Retinal pigment epithelial cell (primary cell): ENCODE data around the gene SMAD9.
A peak's percentile ranks its signal among the peaks of the same experiment; 100 is the strongest.

ENCODE experiments used
- DNase-seq: peaks from one replicate; pipeline ENCODE4 v3.0.0-alpha.2; 2010; ENCODE audit warnings: low read depth
- H3K4me3 ChIP-seq: 2 replicates; pipeline ENCODE4 v1.5.1; 2011; ENCODE audit warnings: mild to moderate bottlenecking, low read length, control low read depth, moderate library complexity
- CTCF ChIP-seq: conservative IDR thresholded peaks from 2 replicates; pipeline ENCODE4 v1.5.1; 2011; ENCODE audit warnings: low read depth, low read length, control low read depth, inconsistent platforms

SMAD9 gene

GRCh38 chr13:36866232-36866631 lies 53.8 kb downstream of the SMAD9 start:
- no peak for TF ChIP-seq CTCF
- DNase-seq: no peak
- H3K4me3 ChIP-seq: no peak overlapping the region

- DNase-seq: no peak
- no peak for TF ChIP-seq CTCF
- no peak overlapping the region for H3K4me3 ChIP-seq
These were observed 54.8 kb downstream of the SMAD9 start for GRCh38 chr13:36865265-36865664.

GRCh38 chr13:36862722-36863121 lies 57.3 kb downstream of the SMAD9 start:
- no peak for TF ChIP-seq CTCF
- no peak for DNase-seq
- no peak overlapping the region for H3K4me3 ChIP-seq

- H3K4me3 ChIP-seq: no peak overlapping the region
- no peak for TF ChIP-seq CTCF
- no peak for DNase-seq
These were observed 57.9 kb downstream of the SMAD9 start for GRCh38 chr13:36862002-36862685.

- no peak overlapping the region for H3K4me3 ChIP-seq
- DNase-seq: no peak
- TF ChIP-seq CTCF: no peak
These were observed 60.8 kb downstream of the SMAD9 start for GRCh38 chr13:36859259-36859658.

- peak; percentile 10 for DNase-seq
- peak; percentile 62 for TF ChIP-seq CTCF
- no peak overlapping the region for H3K4me3 ChIP-seq
These were observed 61.7 kb downstream of the SMAD9 start for GRCh38 chr13:36858290-36858689.

GRCh38 chr13:36857253-36857652 lies 62.8 kb downstream of the SMAD9 start:
- no peak overlapping the region for H3K4me3 ChIP-seq
- DNase-seq: no peak
- no peak for TF ChIP-seq CTCF
